Stomach smooth muscle (tissue), 2 donors: ENCODE measurements around the gene ACO1.

Experiments
- H3K27ac ChIP-seq: one replicate; pipeline ENCODE4 v1.7.0; 2013; ENCODE audit warnings: mild to moderate bottlenecking, low read length, inconsistent platforms
- H3K27me3 ChIP-seq, 2 donors: one replicate each; pipeline ENCODE4 v1.7.0; 2013; ENCODE audit warnings: low read length in 2 of 2; ENCODE audit not compliant: insufficient read depth in 2 of 2, control insufficient read depth in 1 of 2
- H3K36me3 ChIP-seq, 2 donors: one replicate each; pipeline ENCODE4 v1.7.0; 2013; ENCODE audit warnings: low read length in 2 of 2; ENCODE audit not compliant: control insufficient read depth in 2 of 2, insufficient read depth in 2 of 2
- H3K4me1 ChIP-seq: one replicate; pipeline ENCODE4 v1.7.0; 2013; ENCODE audit warnings: low read length; ENCODE audit not compliant: control insufficient read depth, insufficient read depth
- H3K4me3 ChIP-seq, 2 donors: one replicate each; pipeline ENCODE4 v1.7.0; 2013; ENCODE audit warnings: low read length in 2 of 2
- H3K9ac ChIP-seq, 2 donors: one replicate each; pipeline ENCODE4 v1.7.0; 2013; ENCODE audit warnings: low read length in 2 of 2, mild to moderate bottlenecking in 1 of 2
- H3K9me3 ChIP-seq, 2 donors: one replicate each; pipeline ENCODE4 v1.7.0; 2013; ENCODE audit warnings: low read length in 2 of 2; ENCODE audit not compliant: control insufficient read depth in 2 of 2
- donor health status: healthy.
- donor health status: Pancreatic carcinoma.

ACO1 gene

DNA sequence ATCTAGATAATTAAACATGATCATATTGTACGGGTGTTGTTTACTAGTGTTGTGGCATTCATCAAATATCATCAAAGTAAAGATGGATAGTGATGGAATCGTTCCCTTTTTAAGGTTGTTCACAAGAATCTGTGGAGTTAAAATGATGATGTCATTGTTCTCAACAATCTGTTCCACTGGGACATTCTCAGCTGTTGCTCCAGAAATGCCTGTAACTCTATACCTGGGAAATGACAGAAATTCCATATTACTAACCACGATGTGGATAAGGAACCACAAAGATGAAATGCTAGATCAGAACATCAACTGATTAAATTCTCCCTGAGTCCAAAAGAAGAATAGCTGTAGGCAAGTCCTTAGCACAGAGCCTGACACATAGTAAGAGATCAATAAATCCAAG lies 103.5 kb downstream of the ACO1 start:
- Histone ChIP-seq H3K27me3 (no peaks in the 10 kb centered on the region), H3K9me3 (no peaks in the 10 kb centered on the region), H3K27ac (no peak overlapping the region), H3K4me1 (no peaks in the 10 kb centered on the region), H3K4me3 (no peak overlapping the region), H3K36me3 (peaks cover 34 to 36% of the 10 kb centered on the region in 2 donors), H3K9ac (no peak overlapping the region)

DNA sequence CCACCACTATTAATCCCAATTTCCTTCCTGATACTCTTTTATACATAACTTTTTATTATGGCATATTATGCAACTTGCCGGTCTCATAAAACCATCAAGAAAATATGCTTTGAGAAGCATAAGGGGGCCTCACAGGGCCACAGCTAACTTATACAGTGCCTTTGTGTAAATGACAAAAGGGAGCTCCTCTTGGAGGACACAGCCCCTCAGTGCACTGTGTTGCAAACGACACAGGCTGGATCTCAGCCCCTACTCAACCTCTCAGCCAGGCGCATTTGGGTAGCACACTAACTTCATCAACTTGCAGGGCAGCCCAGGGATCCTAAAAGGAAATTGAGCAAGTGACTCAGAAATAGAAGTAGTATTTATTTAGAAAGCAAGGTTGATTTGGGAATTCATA lies 106.2 kb downstream of the ACO1 start:
- no peaks in the 10 kb centered on the region for H3K4me1 ChIP-seq
- H3K9ac ChIP-seq: no peak overlapping the region
- H3K27me3 ChIP-seq: no peaks in the 10 kb centered on the region
- H3K4me3 ChIP-seq: no peak overlapping the region
- H3K36me3 ChIP-seq: peaks cover 17 to 19% of the 10 kb centered on the region in 2 donors
- H3K9me3 ChIP-seq: no peaks in the 10 kb centered on the region
- no peak overlapping the region for H3K27ac ChIP-seq

DNA sequence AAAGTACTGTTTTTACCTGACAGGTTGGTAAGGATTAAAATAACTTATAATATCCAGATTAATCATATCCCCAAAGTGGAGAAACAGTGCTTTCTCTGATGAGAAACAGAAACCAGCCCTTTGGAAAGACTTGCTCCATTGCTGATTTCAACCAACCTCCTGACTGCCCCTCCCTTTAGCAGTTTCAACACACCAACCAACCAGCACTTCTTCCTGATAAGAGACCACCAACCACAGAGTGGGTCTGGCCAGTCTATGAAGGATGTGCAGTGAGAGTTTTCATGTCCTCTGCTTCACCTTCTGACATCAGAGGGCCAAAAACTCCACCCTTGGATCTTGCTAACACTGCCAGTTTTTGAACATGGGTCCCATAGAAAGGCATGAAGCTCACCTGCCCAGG lies 113.5 kb downstream of the ACO1 start:
- Histone ChIP-seq H3K9me3 (no peaks in the 10 kb centered on the region), H3K9ac (no peak overlapping the region), H3K27ac (no peak overlapping the region), H3K4me1 (no peaks in the 10 kb centered on the region), H3K27me3 (no peaks in the 10 kb centered on the region), H3K4me3 (no peak overlapping the region), H3K36me3 (peaks cover 3 to 6% of the 10 kb centered on the region in 2 donors)

DNA sequence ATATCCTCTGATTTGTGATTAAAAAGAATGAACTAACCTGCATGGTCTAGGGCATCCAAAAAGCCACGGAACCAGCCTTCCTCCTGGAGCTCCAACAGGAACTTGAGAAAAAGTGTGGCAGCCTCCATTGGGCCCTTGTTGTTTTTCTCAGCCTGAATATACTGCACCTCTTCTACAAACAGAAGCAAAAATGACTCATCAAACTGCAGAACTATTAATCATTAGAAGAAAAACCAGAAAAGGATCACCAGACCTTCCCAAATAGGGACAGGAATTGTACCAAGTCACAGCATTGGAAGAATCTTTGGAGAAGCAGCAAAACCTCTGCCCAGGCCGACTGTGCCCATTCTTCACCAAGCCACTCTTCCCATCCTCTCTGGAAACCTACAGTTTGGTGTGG lies 116.3 kb downstream of the ACO1 start:
- Histone ChIP-seq H3K27me3 (no peaks in the 10 kb centered on the region), H3K27ac (no peak overlapping the region), H3K4me1 (no peaks in the 10 kb centered on the region), H3K4me3 (no peak overlapping the region), H3K36me3 (peaks cover 3 to 6% of the 10 kb centered on the region in 2 donors), H3K9me3 (no peaks in the 10 kb centered on the region), H3K9ac (no peak overlapping the region)

DNA sequence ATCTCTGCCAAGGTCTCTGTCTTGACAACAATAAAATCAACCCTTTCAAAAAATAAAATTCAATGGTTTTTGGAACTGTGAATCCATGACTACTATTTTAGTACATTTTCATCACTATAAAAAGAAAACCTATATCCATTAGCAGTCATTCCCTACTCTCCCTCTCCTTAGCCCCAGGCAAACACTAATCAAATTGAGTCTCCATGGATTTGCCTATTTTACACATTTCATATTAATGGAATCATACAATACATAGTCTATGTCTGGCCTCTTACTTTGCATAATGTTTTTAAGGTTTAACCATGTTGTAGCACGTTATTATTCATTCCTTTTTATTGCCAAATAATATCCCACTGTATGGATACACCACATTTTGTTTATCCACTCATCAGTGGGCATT lies 117.4 kb downstream of the ACO1 start:
- H3K36me3 ChIP-seq: peaks cover 0 to 3% of the 10 kb centered on the region in 2 donors
- no peak overlapping the region for H3K27ac ChIP-seq
- H3K9ac ChIP-seq: no peak overlapping the region
- no peaks in the 10 kb centered on the region for H3K27me3 ChIP-seq
- no peaks in the 10 kb centered on the region for H3K9me3 ChIP-seq
- H3K4me1 ChIP-seq: no peaks in the 10 kb centered on the region
- H3K4me3 ChIP-seq: no peak overlapping the region

DNA sequence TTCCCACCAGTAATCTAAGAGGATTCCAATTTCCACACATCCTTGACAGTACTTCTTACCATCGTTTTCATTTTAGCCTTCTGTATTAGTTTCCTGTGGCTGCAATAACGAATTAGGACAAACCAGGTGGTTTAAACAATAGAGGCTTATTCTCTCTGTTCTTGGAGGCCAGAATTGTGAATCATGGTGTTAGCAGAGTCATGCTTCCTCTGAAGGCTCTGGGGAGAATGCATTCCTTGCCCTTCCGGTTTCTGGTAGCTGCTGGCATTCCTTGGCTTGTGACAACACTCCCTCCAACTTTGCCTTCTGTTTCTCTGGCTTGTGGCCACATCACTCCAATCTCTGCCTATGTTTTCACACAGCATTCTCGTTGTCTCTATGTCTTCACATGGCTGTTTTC lies 118.0 kb downstream of the ACO1 start:
- no peaks in the 10 kb centered on the region for H3K9me3 ChIP-seq
- peaks cover 0 to 3% of the 10 kb centered on the region in 2 donors for H3K36me3 ChIP-seq
- no peaks in the 10 kb centered on the region for H3K27me3 ChIP-seq
- no peak overlapping the region for H3K4me3 ChIP-seq
- no peaks in the 10 kb centered on the region for H3K4me1 ChIP-seq
- no peak overlapping the region for H3K9ac ChIP-seq
- no peak overlapping the region for H3K27ac ChIP-seq

DNA sequence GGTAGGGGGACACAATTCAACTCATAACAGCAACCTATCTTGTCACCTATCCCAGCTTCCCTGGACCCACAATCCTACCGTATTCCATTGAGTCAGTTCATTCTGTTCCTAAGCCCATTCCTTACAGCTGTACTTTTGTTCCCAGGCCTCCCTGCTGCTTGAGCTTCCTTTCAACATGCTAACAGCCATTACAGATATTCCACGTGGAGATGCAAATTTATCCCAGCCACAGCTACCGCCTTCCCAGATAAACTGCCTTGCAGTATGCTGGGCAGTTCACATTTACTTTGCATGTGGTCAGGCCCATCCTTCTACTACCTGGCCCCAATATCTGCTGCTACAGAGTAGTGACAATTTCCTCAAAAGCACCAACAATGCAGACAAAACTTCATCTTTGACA lies 118.6 kb downstream of the ACO1 start:
- no peaks in the 10 kb centered on the region for H3K27me3 ChIP-seq
- H3K9me3 ChIP-seq: no peaks in the 10 kb centered on the region
- no peak overlapping the region for H3K4me3 ChIP-seq
- H3K27ac ChIP-seq: no peak overlapping the region
- no peaks in the 10 kb centered on the region for H3K4me1 ChIP-seq
- H3K36me3 ChIP-seq: peaks cover 0 to 2% of the 10 kb centered on the region in 2 donors
- no peak overlapping the region for H3K9ac ChIP-seq
